GM12873 (cell line): ENCODE data around the gene TMC4.
A peak's percentile ranks its signal among the peaks of the same experiment; 100 is the strongest.

ENCODE experiments used
- TF ChIP-seq, protein P1 (sequence below): IDR thresholded peaks from 2 replicates; pipeline ENCODE4 v1.5.1; 2012; ENCODE audit warnings: low read depth, mild to moderate bottlenecking, moderate library complexity, low read length, control low read depth; ENCODE audit not compliant: insufficient read depth; ENCODE audit errors: missing control alignments

TMC4 gene

DNA sequence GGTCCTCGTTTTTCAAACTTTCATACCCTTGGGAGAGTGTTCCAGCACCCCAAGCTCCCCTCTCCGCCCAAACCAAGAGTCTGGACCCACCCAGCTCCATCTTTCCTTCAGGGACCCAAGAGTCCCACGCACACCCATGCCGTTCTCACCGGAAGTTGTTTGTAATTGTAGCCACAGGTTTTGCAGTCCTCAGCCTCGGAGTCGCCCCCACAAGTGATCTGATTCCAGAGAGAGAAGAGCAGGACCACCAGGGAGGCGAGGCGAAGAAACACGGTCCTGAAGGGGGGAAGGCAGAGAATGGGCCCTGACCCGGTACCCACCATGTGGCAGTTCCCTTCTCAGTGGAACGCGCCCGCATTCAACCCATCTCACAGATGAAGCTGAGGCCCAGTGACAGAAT, 10.1 kb downstream of the TMC4 start:
- TF ChIP-seq, protein P1, sequence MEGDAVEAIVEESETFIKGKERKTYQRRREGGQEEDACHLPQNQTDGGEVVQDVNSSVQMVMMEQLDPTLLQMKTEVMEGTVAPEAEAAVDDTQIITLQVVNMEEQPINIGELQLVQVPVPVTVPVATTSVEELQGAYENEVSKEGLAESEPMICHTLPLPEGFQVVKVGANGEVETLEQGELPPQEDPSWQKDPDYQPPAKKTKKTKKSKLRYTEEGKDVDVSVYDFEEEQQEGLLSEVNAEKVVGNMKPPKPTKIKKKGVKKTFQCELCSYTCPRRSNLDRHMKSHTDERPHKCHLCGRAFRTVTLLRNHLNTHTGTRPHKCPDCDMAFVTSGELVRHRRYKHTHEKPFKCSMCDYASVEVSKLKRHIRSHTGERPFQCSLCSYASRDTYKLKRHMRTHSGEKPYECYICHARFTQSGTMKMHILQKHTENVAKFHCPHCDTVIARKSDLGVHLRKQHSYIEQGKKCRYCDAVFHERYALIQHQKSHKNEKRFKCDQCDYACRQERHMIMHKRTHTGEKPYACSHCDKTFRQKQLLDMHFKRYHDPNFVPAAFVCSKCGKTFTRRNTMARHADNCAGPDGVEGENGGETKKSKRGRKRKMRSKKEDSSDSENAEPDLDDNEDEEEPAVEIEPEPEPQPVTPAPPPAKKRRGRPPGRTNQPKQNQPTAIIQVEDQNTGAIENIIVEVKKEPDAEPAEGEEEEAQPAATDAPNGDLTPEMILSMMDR = no peak

DNA sequence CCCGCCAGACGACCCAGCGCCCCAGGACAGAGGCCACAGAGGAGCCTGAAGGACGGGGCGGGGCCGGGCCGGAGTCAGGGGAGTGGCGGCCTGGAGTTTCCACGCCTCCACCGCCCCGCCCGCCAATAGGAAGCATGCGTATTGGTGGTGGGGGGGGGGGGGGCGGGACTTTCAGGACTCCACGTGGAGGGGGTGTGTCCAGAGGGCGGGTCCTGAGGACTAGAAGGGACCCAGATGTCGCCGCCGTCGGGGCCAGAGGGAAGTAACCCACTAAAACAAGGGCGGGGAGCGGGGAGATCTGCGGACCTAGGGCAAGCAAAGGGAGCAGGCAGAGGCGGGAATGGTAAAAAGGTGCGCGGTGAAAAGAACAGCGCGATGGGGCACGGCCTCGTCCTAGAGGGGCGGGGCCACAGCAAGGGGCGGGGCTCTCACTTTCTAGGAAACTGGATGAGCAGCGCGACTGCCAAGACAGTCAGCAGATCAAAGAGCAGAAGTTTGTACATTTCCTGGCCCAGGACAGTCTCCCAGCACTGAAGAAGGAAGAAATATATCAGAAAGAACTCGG, 10.6 kb downstream of the TMC4 start:
- TF ChIP-seq, protein P1 = no peak

DNA sequence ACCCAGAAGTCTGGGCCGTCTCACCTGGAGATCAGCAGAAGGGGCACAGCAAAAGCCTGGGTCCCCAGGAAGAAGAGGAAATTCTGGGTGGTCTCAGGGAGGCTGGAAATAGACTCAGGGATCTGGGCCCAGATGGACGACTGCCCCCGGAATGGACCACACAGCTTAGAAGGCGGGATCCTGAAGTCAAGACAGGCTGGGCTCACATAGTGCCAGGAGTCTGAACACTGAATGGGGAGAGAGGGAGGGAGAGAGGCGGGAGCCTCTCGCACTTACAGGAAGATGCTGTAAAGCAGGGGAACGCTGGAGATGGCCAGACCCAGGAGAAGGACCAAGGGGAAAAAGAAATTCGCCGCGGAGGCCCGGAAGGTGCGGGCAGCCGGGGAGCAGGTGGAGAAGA, 12.1 kb downstream of the TMC4 start:
- TF ChIP-seq, protein P1 = no peak

DNA sequence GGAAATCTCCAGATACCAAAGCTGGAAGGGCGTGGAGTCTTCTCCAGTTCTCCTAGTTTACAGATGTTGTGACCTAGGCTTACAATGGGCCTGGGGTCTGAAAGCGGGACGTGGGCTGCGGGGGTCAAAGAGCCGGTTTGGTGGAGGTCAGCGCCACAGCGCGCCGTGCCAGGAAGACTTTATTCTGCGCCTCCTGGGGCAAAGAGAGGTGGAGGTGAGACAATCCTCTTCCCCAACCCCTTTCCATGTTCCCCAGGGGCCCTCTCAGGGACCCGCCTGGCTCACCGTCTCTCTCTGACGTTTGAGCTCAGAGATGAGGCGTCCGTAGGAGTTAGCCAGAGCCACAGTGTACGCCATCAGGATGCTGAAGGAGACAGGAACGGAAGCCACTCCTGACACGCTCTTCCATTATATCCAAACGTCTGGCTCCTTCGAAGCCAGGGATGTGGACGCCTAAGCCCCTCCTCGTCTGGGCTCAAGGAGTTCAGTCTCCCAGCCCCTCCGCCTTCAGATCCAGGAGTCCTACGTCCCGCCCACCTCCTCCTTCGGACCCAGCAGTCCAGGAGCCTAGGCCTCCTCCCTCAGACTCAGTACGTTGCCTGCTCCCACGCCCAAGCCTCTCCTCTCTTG, 12.7 kb downstream of the TMC4 start:
- TF ChIP-seq, protein P1 = no peak

DNA sequence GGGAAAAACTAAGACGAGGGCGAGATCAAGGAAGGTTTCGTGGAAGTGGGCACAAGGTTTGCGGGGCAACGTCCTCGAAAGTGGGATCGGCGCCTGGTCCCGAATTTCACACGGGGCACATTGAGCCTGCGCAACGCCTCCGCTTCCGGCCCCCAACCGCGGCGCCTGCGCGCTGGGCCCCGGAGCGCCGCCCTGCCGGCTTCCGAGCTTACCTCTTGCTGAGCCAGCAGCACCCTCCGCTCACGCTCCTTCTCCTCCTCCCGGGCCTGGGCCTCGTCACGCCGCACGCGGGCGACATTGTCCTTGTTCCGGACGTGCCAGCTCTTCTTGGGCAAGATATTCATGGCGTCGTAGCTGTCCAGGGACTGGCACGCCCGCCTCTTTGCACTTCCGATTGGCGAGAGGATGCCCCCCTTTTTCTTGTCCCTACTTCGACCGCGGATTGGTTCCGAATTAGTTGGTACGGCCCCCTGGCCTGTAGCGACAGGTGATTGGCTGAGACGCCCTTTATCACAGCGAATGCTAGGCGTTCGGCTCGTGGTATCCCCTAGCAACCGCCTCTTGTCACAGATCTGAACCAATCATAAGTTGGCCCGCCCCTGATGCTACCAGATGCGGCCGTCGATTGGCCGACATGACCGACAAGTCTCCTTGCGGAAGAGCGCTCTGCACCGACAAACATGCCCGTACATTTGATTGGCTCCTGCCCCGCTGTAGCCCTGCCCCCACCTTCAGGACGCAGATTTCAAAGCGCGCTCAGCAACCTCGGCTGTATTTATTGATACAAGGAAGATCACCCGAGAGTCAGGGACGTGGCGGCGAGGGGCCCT, 13.4 kb downstream of the TMC4 start, which contains the start of gene LENG1:
Gene LENG1 (minus strand): TSS at position 370 of the 830 bp plus-strand sequence. CDS start 26 bp downstream, at position 344.
- TF ChIP-seq, protein P1 = peak; percentile 37

DNA sequence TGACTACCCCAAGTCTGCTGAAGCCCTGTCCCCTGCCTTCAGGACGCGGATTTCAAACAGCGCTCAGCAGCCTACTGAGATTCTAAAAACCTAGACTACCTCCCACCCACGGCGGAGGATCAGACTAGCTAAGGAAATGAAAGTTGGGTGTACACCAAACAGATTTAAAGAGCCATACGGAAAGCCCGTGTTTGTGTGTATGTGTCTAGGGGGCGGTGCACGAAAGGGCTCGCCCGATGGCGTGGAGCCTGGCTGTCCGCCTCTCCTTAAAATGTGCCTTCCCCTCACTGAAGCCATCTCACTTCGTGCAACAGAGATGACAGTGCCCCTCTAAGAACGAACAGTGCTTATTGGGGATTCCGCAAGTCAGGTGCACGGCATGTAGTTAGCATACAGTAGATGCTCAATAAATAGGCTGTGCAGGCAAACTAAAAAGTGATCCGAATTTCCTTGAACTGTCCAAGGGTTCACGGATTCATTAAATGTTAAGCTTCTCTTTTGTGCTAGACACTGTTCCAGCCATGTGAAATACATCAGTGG, 14.1 kb downstream of the TMC4 start:
- TF ChIP-seq, protein P1 = no peak

DNA sequence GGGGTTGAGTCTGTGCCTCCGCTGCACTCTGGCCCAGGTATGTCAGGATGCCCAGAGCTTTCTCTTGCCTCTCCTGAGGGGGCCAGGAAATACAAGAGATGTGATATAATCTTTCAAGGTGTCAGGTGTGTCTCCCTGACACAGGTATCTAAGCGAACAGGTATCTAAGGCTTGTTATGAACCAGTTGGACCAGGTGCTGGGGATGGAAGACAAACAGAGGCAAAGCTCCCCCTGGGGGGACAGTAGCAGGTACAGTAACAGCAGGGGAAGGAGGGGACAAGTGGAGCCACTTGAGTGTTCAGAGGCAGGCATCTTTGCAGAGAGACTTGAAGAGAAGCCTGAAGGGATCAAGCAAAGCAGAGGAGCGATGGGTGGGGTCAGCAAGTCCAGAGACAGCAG, 16.0 kb downstream of the TMC4 start:
- TF ChIP-seq, protein P1 = no peak
